Measurements from ENCODE around the gene EHMT1.

DNA sequence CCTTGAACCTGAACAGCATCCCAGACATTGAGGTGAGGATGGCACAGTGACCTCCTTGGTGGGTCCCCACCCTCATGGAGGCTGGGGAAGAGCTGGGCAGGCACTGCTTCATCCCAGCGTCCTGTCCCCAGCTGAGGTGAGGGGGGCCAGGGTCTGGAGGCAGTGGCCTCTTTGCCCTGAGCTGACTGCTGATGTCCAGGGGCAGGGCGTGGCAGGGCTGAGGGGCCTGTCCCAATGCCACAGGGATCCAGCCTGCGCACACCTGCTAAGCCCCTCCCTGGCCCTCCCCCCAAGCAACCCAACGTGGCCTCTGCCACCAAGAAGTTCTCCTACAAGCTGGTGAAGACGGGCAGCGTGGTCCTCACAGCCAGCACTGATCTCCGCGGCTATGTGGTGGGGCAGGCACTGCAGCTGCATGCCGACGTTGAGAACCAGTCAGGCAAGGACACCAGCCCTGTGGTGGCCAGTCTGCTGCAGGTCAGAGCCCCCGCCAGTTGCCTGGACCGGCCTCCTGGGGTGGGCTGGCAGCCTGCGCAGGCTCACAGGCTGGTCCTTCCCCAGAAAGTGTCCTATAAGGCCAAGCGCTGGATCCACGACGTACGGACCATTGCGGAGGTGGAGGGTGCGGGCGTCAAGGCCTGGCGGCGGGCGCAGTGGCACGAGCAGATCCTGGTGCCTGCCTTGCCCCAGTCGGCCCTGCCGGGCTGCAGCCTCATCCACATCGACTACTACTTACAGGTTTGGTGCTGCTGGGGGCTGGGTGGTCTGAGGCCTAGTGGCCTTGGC is 4.9 kb upstream of the EHMT1 start:
- TF ChIP-seq TAF1 (IDR thresholded peaks at IDR 0.05; ENCODE audit: low read depth), result no peak
- TF ChIP-seq, protein P1, sequence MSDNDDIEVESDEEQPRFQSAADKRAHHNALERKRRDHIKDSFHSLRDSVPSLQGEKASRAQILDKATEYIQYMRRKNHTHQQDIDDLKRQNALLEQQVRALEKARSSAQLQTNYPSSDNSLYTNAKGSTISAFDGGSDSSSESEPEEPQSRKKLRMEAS (IDR thresholded peaks at IDR 0.05), result no peak
- TF ChIP-seq ZBTB7A (IDR thresholded peaks at IDR 0.05; ENCODE audit: low read depth), result no peak
- TF ChIP-seq, protein P2, sequence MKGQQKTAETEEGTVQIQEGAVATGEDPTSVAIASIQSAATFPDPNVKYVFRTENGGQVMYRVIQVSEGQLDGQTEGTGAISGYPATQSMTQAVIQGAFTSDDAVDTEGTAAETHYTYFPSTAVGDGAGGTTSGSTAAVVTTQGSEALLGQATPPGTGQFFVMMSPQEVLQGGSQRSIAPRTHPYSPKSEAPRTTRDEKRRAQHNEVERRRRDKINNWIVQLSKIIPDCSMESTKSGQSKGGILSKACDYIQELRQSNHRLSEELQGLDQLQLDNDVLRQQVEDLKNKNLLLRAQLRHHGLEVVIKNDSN (IDR thresholded peaks at IDR 0.05), result no peak
- TF ChIP-seq YY1 (IDR thresholded peaks at IDR 0.05; ENCODE audit: low read depth), result no peak
- no peak for TF ChIP-seq EGR1 (IDR thresholded peaks at IDR 0.05)
- no peak for TF ChIP-seq NFIC (IDR thresholded peaks at IDR 0.05)
- TF ChIP-seq, protein P3, sequence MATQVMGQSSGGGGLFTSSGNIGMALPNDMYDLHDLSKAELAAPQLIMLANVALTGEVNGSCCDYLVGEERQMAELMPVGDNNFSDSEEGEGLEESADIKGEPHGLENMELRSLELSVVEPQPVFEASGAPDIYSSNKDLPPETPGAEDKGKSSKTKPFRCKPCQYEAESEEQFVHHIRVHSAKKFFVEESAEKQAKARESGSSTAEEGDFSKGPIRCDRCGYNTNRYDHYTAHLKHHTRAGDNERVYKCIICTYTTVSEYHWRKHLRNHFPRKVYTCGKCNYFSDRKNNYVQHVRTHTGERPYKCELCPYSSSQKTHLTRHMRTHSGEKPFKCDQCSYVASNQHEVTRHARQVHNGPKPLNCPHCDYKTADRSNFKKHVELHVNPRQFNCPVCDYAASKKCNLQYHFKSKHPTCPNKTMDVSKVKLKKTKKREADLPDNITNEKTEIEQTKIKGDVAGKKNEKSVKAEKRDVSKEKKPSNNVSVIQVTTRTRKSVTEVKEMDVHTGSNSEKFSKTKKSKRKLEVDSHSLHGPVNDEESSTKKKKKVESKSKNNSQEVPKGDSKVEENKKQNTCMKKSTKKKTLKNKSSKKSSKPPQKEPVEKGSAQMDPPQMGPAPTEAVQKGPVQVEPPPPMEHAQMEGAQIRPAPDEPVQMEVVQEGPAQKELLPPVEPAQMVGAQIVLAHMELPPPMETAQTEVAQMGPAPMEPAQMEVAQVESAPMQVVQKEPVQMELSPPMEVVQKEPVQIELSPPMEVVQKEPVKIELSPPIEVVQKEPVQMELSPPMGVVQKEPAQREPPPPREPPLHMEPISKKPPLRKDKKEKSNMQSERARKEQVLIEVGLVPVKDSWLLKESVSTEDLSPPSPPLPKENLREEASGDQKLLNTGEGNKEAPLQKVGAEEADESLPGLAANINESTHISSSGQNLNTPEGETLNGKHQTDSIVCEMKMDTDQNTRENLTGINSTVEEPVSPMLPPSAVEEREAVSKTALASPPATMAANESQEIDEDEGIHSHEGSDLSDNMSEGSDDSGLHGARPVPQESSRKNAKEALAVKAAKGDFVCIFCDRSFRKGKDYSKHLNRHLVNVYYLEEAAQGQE (IDR thresholded peaks at IDR 0.05; ENCODE audit: low read depth), result no peak
- no peak for TF ChIP-seq EP300 (IDR thresholded peaks at IDR 0.05; ENCODE audit: borderline replicate concordance)
- TF ChIP-seq CEBPB (IDR thresholded peaks at IDR 0.05), result no peak
- no peak for TF ChIP-seq RAD21 (IDR thresholded peaks at IDR 0.05; ENCODE audit: low read depth)
- TF ChIP-seq CREB1 (IDR thresholded peaks at IDR 0.05; ENCODE audit: low read depth), result no peak
- TF ChIP-seq TCF12 (IDR thresholded peaks at IDR 0.05; ENCODE audit: low read depth), result no peak
